Measurements from ENCODE around the gene SFXN4. TPM values are rescaled to one million over a fixed set of nuclear protein-coding genes. Genes with fewer than 3 reads are reported as not detected.

SFXN4 gene
- total and polyA plus RNA-seq, 2 donors (not counting 1 experiment from before 2014, with no cell fraction given): 10.3 to 17.7 TPM

DNA sequence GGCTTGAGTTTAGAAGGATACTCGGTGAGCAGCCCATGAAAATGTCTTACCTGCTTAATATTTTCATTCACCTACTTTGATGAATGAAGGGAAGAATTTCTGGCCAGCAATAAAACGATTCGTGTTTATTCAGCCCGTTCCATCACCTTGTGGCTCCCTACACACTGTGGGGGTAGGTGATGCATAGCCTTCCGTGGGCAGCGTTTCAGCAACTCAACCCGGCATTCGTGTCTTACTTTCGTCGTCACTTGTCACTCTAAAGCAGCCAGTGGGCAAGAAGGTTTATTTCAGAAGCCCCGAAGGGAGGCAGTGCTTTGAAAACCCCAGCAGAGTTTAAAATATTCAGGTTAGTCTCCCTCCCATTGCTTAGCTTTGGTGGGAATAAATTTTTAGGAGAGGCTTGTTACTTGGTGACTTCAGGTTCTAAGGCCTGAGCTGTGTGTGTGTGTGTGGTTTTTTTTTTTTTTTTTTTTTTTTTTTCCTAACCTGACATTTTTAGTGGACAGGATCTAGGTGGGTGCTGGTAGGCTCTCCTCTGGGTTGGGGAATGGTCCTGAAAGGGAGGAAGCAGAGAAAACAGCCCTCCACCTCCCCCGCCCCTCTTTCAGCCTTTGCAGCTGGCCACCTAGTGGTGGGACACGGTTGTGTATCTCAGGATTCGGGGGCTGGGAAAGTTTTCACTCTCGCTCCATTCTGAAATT is 43.7 kb upstream of the SFXN4 start:
- Histone ChIP-seq H2AFZ (ENCODE audit: low read length) (no peak overlapping the region), H3K9ac (ENCODE audit: insufficient read depth, low read length) (peak overlapping the region; percentile 92), H4K20me1 (ENCODE audit: control insufficient read depth, extremely low read depth, insufficient read depth, low read length) (no peaks in the 10 kb centered on the region), H3K4me3 (replicated peaks in 1 of 4; ENCODE audit: control extremely low read depth in 1 of 4, insufficient read depth in 1 of 4, low read depth in 3 of 4, low read length in 4 of 4) (peak overlapping the region; percentile 58 to 98 (median 85)), H3K4me1 (ENCODE audit: control insufficient read depth, extremely low read depth, insufficient read depth, low read length) (peaks cover 14% of the 10 kb centered on the region), H3K36me3 (ENCODE audit: control insufficient read depth, insufficient read depth, low read length) (no peaks in the 10 kb centered on the region), H3K27me3 (ENCODE audit: control insufficient read depth, insufficient read depth, low read length) (no peaks in the 10 kb centered on the region), H3K9me3 (ENCODE audit: control insufficient read depth, insufficient read depth, low read depth, low read length) (no peaks in the 10 kb centered on the region), H3K4me2 (ENCODE audit: extremely low read depth, insufficient read depth, low read length) (peak overlapping the region; percentile 89), H3K27ac (ENCODE audit: insufficient read depth, low read length) (peak overlapping the region; percentile 84), H3K79me2 (ENCODE audit: control insufficient read depth, insufficient read depth, low read length) (peaks cover 60% of the 10 kb centered on the region)
- peak; percentile 52 to 86 for DNase-seq (ENCODE audit: low read depth in 2 of 2)
- TF ChIP-seq, protein P1, sequence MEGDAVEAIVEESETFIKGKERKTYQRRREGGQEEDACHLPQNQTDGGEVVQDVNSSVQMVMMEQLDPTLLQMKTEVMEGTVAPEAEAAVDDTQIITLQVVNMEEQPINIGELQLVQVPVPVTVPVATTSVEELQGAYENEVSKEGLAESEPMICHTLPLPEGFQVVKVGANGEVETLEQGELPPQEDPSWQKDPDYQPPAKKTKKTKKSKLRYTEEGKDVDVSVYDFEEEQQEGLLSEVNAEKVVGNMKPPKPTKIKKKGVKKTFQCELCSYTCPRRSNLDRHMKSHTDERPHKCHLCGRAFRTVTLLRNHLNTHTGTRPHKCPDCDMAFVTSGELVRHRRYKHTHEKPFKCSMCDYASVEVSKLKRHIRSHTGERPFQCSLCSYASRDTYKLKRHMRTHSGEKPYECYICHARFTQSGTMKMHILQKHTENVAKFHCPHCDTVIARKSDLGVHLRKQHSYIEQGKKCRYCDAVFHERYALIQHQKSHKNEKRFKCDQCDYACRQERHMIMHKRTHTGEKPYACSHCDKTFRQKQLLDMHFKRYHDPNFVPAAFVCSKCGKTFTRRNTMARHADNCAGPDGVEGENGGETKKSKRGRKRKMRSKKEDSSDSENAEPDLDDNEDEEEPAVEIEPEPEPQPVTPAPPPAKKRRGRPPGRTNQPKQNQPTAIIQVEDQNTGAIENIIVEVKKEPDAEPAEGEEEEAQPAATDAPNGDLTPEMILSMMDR (conservative IDR thresholded peaks at IDR 0.05 in 1 of 2, IDR thresholded peaks at IDR 0.05 in 1 of 2; ENCODE audit: low read depth in 1 of 2, low read length in 2 of 2): peak; percentile 90
- TF ChIP-seq EZH2 (IDR thresholded peaks at IDR 0.05; ENCODE audit: low read length, missing control alignments): no peak

DNA sequence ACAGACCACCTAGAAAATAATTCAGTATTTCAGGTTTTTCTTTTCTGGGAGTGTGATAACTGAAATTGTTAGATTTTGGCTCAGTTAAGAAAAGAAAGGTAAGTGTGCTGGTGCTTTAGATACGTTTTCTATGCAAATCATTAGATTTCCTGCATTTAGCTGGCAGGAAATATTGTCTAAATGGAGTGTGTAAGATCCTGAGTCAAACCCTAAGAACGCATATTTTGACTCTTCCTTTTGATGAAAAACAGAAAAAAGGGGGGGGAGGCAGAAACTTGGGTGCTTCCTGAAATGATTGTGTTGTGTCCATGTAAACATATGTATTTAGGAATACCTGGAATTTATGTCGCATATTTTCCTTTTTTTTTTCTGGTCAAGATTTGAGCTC is 43.0 kb upstream of the SFXN4 start:
- no peaks in the 10 kb centered on the region for H4K20me1 ChIP-seq (ENCODE audit: control insufficient read depth, extremely low read depth, insufficient read depth, low read length)
- H3K79me2 ChIP-seq (ENCODE audit: control insufficient read depth, insufficient read depth, low read length): peaks cover 54% of the 10 kb centered on the region
- peak overlapping the region; percentile 92 for H3K9ac ChIP-seq (ENCODE audit: insufficient read depth, low read length)
- H3K4me3 ChIP-seq (replicated peaks in 1 of 4; ENCODE audit: control extremely low read depth in 1 of 4, insufficient read depth in 1 of 4, low read depth in 3 of 4, low read length in 4 of 4): peak overlapping the region; percentile 58 to 98 (median 85)
- peak in 1 of 2 donors; percentile 33 for DNase-seq (ENCODE audit: low read depth in 2 of 2)
- H3K36me3 ChIP-seq (ENCODE audit: control insufficient read depth, insufficient read depth, low read length): no peaks in the 10 kb centered on the region
- peak overlapping the region; percentile 89 for H3K4me2 ChIP-seq (ENCODE audit: extremely low read depth, insufficient read depth, low read length)
- no peaks in the 10 kb centered on the region for H3K9me3 ChIP-seq (ENCODE audit: control insufficient read depth, insufficient read depth, low read depth, low read length)
- peaks cover 14% of the 10 kb centered on the region for H3K4me1 ChIP-seq (ENCODE audit: control insufficient read depth, extremely low read depth, insufficient read depth, low read length)
- H3K27ac ChIP-seq (ENCODE audit: insufficient read depth, low read length): peak overlapping the region; percentile 84
- H2AFZ ChIP-seq (ENCODE audit: low read length): no peak overlapping the region
- no peaks in the 10 kb centered on the region for H3K27me3 ChIP-seq (ENCODE audit: control insufficient read depth, insufficient read depth, low read length)
- TF ChIP-seq EZH2 (IDR thresholded peaks at IDR 0.05; ENCODE audit: low read length, missing control alignments): no peak
- TF ChIP-seq, protein P1 (conservative IDR thresholded peaks at IDR 0.05 in 1 of 2, IDR thresholded peaks at IDR 0.05 in 1 of 2; ENCODE audit: low read depth in 1 of 2, low read length in 2 of 2): no peak

DNA sequence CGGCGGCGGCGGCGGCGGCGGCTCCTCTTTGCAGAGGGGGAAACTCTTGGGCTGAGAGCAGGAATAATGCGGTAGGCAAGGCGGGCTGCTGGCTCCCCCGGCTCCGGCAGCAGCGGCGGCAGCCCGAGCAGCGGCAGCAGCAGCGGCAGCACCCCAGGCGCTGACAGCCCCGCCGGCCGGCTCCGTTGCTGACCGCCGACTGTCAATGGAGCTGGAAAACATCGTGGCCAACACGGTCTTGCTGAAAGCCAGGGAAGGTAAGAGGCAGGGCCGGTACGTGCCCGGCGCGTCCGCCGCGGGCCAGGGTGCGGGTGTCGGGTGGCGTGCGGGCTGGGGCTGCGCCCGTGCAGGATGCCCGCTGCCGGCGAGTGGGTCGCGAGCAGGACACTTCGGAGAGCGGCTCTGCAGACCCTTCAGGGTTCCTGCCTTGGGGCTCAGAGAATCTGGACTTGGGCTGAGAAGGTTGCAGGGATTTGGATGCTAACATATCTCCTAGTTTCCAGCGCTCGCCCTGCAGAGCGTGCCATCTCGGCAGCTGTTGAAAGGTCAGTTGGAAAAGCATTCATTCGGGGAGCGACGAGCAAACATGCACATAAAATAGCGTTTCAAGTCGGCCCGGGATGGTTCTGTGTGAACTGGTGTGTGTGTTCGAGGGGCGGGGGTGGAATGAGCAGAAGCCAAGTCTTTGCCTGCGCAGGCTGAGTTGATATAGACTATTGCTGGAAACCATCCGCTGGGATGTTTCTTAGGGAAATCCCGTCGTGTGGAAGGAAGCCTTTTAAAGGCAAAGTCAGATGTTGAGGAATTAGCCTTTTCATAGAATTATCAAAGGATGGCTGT is 42.4 kb upstream of the SFXN4 start:
- Histone ChIP-seq H3K79me2 (ENCODE audit: control insufficient read depth, insufficient read depth, low read length) (peaks cover 50% of the 10 kb centered on the region), H3K36me3 (ENCODE audit: control insufficient read depth, insufficient read depth, low read length) (no peaks in the 10 kb centered on the region), H3K27ac (ENCODE audit: insufficient read depth, low read length) (peak overlapping the region; percentile 84), H3K4me3 (replicated peaks in 1 of 4; ENCODE audit: control extremely low read depth in 1 of 4, insufficient read depth in 1 of 4, low read depth in 3 of 4, low read length in 4 of 4) (peak overlapping the region; percentile 58 to 98 (median 85)), H4K20me1 (ENCODE audit: control insufficient read depth, extremely low read depth, insufficient read depth, low read length) (no peaks in the 10 kb centered on the region), H3K4me1 (ENCODE audit: control insufficient read depth, extremely low read depth, insufficient read depth, low read length) (peaks cover 18% of the 10 kb centered on the region), H2AFZ (ENCODE audit: low read length) (no peak overlapping the region), H3K9ac (ENCODE audit: insufficient read depth, low read length) (peak overlapping the region; percentile 92), H3K4me2 (ENCODE audit: extremely low read depth, insufficient read depth, low read length) (peak overlapping the region; percentile 89), H3K27me3 (ENCODE audit: control insufficient read depth, insufficient read depth, low read length) (no peaks in the 10 kb centered on the region), H3K9me3 (ENCODE audit: control insufficient read depth, insufficient read depth, low read depth, low read length) (no peaks in the 10 kb centered on the region)
- peak; percentile 64 to 69 for DNase-seq (ENCODE audit: low read depth in 2 of 2)
- no peak for TF ChIP-seq EZH2 (IDR thresholded peaks at IDR 0.05; ENCODE audit: low read length, missing control alignments)
- TF ChIP-seq, protein P1 (conservative IDR thresholded peaks at IDR 0.05 in 1 of 2, IDR thresholded peaks at IDR 0.05 in 1 of 2; ENCODE audit: low read depth in 1 of 2, low read length in 2 of 2): no peak
